HK-2 (cell line): ENCODE measurements around the gene C18orf54.
"Not testable (repeated sequence)": the region's sequence is repeated elsewhere in the genome, so short reads cannot be mapped to it uniquely, and the experiment has no call there.

ENCODE experiments used
- DNase-seq: peaks from one replicate; pipeline ENCODE4 v3.0.0-alpha.2; 2018; ENCODE audit not compliant: unreplicated experiment

Gene C18orf54

DNA sequence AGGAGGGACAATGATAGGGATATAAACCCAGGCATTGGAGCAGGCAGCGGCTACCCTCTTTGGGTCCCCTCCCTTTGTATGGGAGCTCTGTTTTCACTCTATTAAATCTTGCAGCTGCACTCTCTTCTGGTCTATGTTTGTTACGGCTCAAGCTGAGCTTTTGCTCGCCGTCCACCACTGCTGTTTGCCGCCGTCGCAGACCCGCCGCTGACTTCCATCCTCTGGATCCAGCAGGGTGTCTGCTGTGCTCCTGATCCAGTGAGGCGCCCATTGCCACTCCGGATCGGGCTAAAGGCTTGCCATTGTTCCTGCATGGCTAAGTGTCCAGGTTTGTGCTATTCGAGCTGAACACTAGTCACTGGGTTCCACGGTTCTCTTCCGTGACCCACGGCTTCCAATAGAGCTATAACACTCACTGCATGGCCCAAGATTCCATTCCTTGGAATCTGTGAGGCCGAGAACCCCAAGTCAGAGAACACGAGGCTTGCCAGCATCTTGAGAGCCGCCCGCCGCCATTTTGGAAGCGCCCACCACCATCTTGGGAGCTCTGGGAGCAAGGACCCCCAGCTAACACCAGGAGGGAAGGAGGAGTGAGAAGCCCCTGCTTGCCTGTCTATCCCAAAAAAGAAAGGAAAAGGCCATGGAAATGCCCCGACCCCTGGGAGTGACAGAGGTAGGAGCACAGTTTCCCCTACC lies 29.2 kb downstream of the C18orf54 start:
- not testable (repeated sequence) for DNase-seq

GRCh38 chr18:54387631-54388030 lies 29.9 kb downstream of the C18orf54 start:
- DNase-seq: peak; percentile 35

DNA sequence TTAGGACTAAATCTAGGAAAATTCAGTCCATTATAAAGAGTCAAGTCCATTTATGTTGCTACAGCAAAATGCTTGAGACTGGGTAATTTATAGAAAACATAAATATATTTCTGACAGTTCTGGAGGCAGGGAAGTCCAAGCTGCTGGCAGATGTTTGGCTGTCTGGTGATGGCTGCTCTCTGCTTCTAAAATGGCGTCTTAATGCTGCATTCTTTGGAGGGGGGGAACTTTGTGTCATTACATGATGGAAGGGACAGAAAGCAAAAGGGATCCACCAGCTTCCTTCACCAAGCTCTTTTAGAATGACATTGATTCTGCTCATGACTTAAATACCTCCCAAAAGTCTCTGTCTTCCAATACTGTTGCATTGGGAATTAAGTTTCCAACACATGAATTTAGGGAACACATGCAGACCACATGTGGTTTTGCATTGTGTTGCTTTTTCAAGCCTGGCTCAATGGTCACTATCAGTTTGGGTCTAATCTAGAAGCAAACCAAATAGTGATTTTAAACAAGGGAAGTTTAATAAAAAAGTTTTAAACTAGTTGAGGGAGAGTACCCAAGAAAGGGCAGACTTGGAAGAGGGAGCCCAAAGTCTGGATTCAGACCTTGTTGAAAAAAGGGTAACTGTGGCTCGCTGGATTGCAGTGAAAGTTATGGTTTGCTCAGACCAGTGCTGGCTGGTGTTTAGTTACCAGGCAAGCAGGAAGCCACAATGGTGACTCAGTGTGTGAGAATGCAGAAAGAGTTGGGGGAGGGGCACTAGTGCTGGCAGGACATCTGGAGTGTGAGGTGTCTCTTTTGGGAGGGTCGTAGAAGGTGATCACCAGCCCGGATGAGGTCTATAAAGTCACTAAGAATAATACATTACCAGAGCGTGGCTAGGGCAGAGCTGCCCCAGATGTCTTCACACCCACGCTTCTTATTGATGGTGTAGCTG lies 30.8 kb downstream of the C18orf54 start:
- DNase-seq: peak; percentile 68

- DNase-seq: no peak
Measured at GRCh38 chr18:54389143-54389505, 31.4 kb downstream of the C18orf54 start.

DNA sequence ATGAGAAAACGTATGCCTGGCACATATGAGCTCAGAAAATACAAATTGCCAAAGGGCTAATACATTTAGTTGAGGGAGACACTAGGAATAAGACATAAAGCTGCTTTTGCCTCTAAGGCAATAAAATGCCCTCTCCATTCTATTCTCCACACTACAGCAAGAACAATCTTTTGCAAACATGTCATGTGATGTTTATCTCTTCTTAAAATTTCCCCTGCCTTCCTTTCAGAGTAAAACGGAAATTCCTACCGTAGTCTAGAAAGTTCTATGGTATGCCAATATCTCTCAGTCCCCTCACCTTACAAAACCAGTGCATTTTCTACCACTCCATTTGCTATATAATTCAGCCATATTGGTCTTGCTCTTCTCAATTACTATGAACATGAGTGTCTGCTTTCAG lies 33.1 kb downstream of the C18orf54 start:
- DNase-seq: no peak

DNA sequence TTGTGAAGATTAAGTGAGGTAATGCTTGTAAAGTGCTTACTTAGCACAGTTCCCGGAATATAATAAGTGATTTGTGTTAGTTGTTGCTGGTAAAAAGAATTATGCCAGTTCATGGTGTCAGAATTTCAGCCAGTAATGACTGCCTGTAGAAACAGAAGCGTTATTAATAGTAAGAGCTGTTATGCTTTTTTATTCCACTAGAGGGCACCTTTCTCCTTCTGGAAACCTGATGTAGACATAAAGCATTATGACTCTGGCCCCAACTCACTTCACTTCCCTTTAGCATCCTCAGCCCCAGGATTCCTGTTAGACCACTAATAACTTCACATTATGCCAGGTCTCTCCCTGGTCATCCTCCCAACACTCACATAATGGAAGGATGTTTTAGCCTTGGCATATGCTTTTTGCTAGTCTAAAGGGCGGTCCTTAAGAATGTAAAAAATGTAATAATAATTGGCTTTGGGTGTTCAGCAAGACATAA lies 34.9 kb downstream of the C18orf54 start:
- DNase-seq: no peak

- no peak for DNase-seq
Measured at GRCh38 chr18:54393648-54394294, 36.1 kb downstream of the C18orf54 start.

- no peak for DNase-seq
Measured at GRCh38 chr18:54396760-54397159, 39.1 kb downstream of the C18orf54 start.

GRCh38 chr18:54405290-54405689 lies 47.6 kb downstream of the C18orf54 start:
- no peak for DNase-seq

- DNase-seq: no peak
Measured at GRCh38 chr18:54411781-54412180, 54.1 kb downstream of the C18orf54 start.

DNA sequence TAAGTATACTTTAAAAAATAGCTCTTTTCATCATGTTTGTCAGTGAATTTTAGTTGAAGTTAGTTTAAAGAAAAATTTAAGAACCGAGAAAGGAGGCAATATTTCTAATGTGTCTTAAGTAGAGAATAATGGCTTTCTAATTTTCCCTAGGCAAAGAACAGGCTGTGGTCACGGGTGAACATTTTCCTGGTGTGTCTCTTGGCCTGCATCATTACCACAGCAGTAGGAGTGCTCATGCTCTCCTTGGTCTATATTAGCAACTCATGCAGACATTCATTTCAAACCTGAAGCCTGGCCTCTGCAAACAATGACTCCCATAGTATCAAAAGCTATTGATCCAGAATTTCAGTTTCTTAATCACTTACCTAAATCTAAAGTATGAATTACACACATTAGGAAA lies 57.4 kb downstream of the C18orf54 start:
- no peak for DNase-seq

- no peak for DNase-seq
Measured at GRCh38 chr18:54416436-54416835, 58.7 kb downstream of the C18orf54 start.

GRCh38 chr18:54423831-54424230 lies 66.1 kb downstream of the C18orf54 start:
- no peak for DNase-seq

GRCh38 chr18:54426085-54426665 lies 68.5 kb downstream of the C18orf54 start:
- DNase-seq: no peak
